Measurements from ENCODE around the gene PRODH2.
"Not testable (repeated sequence)": the region's sequence is repeated elsewhere in the genome, so short reads cannot be mapped to it uniquely, and the experiment has no call there.

PRODH2 gene

DNA sequence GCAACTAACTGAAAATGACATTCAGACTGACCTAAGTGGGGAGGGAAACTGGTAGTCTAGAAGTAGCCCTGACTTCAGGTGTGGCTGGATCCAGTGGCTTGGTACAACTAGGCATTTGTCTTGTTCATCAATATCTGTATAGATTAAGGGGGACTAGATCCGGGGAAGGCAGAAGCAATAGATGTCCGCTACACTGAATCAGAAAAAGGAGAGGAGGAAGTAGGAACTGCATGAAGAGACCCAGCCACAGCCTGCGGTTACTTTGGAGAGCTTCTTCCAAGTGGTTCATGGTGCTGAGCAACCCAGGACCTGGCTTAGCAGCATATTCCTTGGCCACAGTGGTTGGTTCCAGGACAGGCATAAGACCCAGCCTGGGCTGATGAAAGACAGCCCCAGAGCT, 9.9 kb upstream of the PRODH2 start:
- Mint-ChIP-seq H3K27me3 (peaks cover 33% of the 10 kb centered on the region), H3K4me3 (no peak overlapping the region), H3K36me3 (ENCODE audit: low read depth) (no peaks in the 10 kb centered on the region), H3K4me1 (peaks cover 2% of the 10 kb centered on the region), H3K27ac (no peak overlapping the region), H3K9me3 (no peaks in the 10 kb centered on the region)
- ATAC-seq (no peak), DNase-seq (no peak)

DNA sequence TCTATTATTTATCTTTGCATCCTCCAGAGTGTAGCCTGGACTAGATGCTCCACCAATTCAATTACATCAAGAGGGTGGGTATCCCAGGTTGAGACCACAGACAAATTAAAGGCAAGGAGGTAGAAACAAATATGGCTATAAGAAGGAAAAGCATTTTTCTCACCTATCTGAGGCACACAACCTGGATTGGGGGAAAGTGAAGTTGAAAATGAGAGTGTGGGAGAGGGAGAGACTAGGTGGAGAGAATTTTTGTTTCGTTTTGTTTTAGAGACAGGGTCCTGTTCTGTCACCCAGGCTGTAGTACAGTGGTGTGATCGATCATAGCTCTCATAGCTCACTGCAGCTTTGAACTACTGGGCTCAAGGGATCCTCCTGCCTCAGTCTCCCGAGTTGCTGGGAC, 5.8 kb upstream of the PRODH2 start:
- ATAC-seq: no peak
- Mint-ChIP-seq H3K27me3 (peaks cover 26% of the 10 kb centered on the region), H3K4me3 (no peak overlapping the region), H3K36me3 (ENCODE audit: low read depth) (no peaks in the 10 kb centered on the region), H3K4me1 (peaks cover 2% of the 10 kb centered on the region), H3K9me3 (no peaks in the 10 kb centered on the region), H3K27ac (no peak overlapping the region)
- DNase-seq: no peak

DNA sequence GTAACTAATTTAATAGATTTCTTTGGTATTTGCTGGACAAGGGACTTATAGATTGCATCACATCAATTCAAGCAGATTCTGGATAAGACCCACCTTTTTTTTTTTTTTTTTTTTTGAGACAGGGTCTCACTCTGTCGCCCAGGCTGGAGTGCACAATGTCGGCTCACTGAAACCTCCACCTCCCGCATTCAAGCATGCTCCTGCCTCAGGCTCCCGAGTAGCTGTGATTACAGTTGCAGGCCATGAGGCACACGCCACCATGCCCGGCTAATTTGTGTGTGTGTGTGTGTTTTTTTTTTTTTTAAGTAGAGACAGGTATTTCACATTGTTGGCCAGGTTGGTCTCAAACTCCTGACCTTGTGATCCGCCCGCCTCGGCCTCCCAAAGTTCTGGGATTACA, 4.2 kb upstream of the PRODH2 start:
- H3K27me3 Mint-ChIP-seq: peaks cover 27% of the 10 kb centered on the region
- H3K36me3 Mint-ChIP-seq (ENCODE audit: low read depth): no peaks in the 10 kb centered on the region
- ATAC-seq (no peak), DNase-seq (no peak)
- no peak overlapping the region for H3K27ac Mint-ChIP-seq
- no peaks in the 10 kb centered on the region for H3K9me3 Mint-ChIP-seq
- peaks cover 2% of the 10 kb centered on the region for H3K4me1 Mint-ChIP-seq
- no peak overlapping the region for H3K4me3 Mint-ChIP-seq

DNA sequence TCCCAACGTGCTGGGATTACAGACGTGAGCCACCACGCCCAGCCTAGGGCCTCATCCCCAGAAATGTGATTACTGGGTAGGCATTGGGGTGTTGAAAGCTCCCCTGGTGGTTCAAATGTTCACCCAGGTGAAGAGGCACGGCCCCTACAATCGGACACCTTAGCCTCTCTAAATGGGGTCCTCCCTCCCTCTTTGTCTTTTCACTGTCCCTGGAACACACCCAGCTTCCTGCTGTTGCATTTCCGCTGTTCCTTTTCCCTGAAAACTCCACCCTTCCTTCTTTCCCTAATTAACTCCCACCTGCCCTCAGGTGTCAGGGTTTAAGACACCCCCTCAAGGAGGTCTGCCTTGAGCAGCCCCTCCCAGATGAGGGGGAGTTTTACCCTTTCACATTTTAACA, 3.6 kb upstream of the PRODH2 start:
- no peak overlapping the region for H3K4me3 Mint-ChIP-seq
- no peak overlapping the region for H3K27ac Mint-ChIP-seq
- DNase-seq (no peak), ATAC-seq (no peak)
- no peaks in the 10 kb centered on the region for H3K36me3 Mint-ChIP-seq (ENCODE audit: low read depth)
- H3K27me3 Mint-ChIP-seq: peaks cover 33% of the 10 kb centered on the region
- H3K9me3 Mint-ChIP-seq: no peaks in the 10 kb centered on the region
- peaks cover 2% of the 10 kb centered on the region for H3K4me1 Mint-ChIP-seq

DNA sequence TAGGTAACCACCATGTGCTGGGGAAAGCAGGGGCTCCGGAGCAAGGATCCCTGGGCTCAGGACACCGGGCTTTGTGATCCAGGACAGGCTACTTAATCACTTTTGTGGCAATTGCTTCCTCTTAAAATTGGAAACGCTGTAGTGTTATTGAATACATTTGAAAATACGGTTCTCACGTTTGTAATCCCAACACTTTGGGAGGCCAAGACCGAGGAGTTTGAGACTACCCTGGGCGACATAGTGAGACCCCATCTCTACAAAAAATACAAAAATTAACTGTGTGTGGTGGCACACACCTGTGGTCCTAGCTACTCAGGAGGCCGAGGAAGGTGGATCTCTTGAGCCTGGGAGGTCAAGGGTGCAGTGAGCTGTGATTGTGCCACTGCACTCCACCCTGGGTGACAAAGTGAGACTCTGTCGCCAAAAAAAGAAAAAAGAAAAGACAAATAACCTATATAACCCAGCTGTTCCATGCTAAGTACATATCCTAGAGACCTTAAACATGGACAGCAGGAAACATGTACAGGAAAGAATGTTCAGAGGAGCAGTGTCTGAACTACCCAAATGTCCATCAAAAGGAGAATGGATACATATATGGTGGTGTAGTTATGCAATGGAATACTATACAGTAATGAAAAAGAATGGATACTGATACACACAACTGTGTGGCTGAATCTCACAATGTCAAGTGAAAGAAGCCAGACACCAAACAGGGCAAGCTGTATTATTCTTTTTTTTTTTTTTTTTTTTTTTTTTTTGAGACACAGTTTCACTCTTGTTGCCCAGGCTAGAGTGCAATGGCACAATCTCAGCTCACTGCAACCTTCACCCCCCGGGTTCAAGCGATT, 622 bp upstream of the PRODH2 start:
- H3K4me1 Mint-ChIP-seq: no peaks in the 10 kb centered on the region
- H3K4me3 Mint-ChIP-seq: no peak overlapping the region
- no peaks in the 10 kb centered on the region for H3K9me3 Mint-ChIP-seq
- ATAC-seq (no peak), DNase-seq (no peak)
- no peaks in the 10 kb centered on the region for H3K36me3 Mint-ChIP-seq (ENCODE audit: low read depth)
- no peak overlapping the region for H3K27ac Mint-ChIP-seq
- H3K27me3 Mint-ChIP-seq: peaks cover 30% of the 10 kb centered on the region

DNA sequence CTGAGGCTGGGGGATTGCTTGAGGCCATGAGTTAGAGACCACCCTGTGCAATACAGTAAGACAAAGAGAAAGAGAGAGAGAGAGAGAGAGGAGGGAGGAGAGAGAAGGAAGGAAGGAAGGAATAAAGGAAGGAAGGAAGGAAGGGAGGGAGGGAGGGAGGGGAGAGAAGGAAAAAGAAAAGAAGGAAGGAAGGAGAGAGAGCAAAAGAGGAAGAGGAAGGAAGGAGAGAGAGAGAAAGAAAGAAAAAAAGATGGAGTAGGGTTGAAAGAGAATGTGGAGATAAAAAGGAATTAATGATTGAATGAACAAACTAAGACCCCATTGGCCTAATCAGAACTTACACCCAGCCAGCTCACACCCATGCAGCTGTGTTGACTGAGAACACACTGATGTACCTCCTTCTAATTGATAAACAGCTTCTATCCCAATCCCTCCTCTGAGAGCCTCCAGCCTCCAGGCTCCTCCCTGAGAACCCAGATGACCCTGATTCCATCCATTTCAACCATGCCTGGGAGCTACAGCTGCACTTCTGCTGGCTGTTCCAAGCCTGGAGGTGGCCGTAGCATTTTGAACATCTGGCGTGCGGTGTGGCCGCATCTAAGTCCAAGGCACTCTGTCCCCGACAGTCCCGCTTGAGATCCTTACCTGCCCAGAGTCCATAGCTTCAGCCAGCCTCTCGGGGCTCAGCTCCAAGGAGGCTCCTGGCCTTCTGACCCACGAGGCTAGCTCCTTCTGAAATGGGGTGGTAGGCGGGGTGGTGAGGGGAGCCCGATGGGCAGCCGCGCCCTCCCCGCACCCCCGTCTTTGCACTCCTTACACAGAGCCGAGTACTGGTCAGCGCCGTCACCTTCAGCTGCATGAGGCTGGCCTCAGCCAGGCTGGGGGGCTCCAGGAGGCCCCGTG, 1.1 kb downstream of the PRODH2 start:
- ATAC-seq (no peak), DNase-seq (no peak)
- no peak overlapping the region for H3K4me3 Mint-ChIP-seq
- H3K36me3 Mint-ChIP-seq (ENCODE audit: low read depth): no peaks in the 10 kb centered on the region
- H3K9me3 Mint-ChIP-seq: no peaks in the 10 kb centered on the region
- H3K27ac Mint-ChIP-seq: no peak overlapping the region
- no peaks in the 10 kb centered on the region for H3K4me1 Mint-ChIP-seq
- peaks cover 26% of the 10 kb centered on the region for H3K27me3 Mint-ChIP-seq

DNA sequence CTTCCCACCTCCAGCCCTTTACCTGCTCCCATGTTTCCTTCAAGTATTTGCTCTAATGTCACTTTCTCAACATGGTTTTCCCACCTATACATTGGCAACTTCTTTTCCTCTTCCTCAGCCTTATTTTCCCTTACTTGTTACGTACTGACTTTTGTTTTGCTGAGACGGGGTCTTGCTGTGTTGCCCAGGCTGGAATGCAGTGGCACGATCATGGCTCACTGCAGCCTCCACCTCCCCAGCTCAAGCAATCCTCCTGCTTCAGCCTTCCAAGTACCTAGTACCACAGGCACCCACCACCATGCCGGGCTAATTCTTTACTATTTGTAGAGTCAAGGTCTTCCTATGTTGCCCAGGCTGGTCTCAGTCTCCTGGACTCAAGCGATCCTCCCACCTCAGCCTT, 5.0 kb downstream of the PRODH2 start:
- Mint-ChIP-seq H3K27ac (no peak overlapping the region), H3K4me1 (peaks cover 9% of the 10 kb centered on the region), H3K27me3 (peaks cover 15% of the 10 kb centered on the region), H3K4me3 (no peak overlapping the region), H3K36me3 (ENCODE audit: low read depth) (no peaks in the 10 kb centered on the region), H3K9me3 (no peaks in the 10 kb centered on the region)
- ATAC-seq: no peak
- no peak for DNase-seq

DNA sequence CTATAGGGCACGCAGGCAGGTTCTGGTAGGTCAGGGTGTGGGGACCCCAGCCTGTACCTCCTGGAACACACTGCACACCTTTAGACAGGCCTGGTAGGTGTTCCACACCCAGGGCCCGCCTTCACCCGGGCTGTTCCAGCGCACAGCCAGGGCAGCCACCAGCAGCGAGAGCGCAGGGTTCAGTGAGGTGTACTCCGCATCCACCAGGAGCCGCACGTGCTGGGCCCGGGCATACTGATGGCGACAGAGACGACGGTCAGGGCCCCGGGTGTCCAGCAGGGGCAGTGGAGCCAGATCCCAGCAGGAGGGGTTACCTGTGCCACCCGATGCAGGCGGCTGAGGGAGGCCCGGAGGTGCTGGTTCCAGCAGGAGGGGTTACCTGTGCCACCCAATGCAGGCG, 6.0 kb downstream of the PRODH2 start:
- H3K36me3 Mint-ChIP-seq (ENCODE audit: low read depth): no peaks in the 10 kb centered on the region

DNA sequence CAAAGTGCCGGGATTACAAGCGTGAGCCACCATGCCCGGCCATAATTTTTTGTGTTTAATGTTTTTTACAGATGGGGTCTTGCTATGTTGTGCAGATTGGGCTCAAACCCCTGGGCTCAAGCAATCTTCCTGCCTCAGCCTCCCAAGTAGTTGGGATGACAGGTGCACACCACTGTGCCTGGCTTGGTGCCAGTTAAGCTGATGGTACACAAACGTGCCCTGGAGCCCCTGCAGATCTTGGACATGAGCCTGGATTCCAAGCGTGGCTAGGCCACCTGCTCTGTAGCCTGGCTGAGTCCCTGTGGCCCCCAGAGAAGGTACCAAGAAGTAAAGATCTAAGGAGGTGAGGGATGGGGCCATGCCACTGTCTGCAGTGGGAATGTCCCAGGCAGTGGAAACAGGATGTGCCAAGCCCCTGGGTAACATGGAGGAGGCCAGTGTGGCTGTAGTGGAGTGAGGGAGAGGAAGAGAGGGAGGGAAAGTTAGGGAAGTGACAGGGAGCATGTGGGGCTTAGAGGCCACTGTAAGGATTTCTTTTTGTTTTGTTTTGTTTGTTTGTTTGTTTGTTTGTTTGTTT, 7.0 kb downstream of the PRODH2 start:
- Mint-ChIP-seq H3K4me3 (no peak overlapping the region), H3K9me3 (no peaks in the 10 kb centered on the region), H3K27me3 (peaks cover 11% of the 10 kb centered on the region), H3K36me3 (ENCODE audit: low read depth) (no peaks in the 10 kb centered on the region), H3K4me1 (peaks cover 9% of the 10 kb centered on the region), H3K27ac (no peak overlapping the region)
- DNase-seq (no peak), ATAC-seq (no peak)

More for the DNA sequence above, 6.0 kb downstream of the PRODH2 start:
- Mint-ChIP-seq H3K4me1 (peaks cover 9% of the 10 kb centered on the region), H3K27me3 (peaks cover 16% of the 10 kb centered on the region), H3K9me3 (no peaks in the 10 kb centered on the region), H3K27ac (no peak overlapping the region), H3K4me3 (no peak overlapping the region)
- DNase-seq (no peak), ATAC-seq (no peak)

DNA sequence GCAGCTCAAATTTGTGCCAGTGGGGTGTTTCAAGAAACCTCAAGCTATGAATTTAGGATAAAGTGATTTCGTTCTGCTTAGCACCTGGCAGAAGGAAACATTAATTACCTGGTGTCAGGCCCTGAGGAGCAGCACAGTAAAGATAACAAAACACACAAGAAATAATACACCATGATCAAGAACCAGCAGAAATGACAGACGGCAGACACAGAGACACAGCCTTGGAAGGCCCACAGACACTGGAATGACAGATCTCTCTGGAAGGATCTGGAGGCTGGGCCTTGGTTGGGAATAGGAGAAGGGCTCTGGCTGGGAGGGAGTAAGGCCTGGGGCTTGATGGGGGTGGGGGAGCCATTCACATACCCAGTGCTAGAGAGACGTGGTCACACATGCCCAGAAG, 10.8 kb downstream of the PRODH2 start:
- ATAC-seq (no peak), DNase-seq (no peak)
- Mint-ChIP-seq H3K4me3 (no peak overlapping the region), H3K27me3 (peaks cover 20% of the 10 kb centered on the region), H3K27ac (no peak overlapping the region), H3K36me3 (ENCODE audit: low read depth) (no peaks in the 10 kb centered on the region), H3K4me1 (peaks cover 9% of the 10 kb centered on the region), H3K9me3 (no peaks in the 10 kb centered on the region)

DNA sequence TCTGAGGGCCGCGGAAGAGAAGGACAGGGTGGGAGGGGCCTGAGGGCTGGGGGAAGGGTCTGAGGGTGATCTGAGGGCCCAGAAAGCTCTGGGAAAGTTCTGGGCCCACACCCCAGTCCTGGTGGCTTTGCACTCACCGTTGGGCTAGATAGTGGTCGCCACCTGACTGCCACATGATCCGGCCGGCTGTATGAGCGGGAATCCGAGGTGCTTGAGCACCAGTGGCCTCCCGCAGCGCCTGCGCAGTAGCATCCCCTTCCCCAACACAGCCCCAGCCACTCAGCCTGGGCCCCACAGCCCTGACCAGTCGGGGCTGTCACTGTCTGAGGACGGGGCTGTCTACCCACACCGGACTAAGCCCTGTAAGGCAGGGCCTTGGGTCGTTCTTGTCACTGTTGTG, 15.0 kb downstream of the PRODH2 start:
- peak; percentile 20 for DNase-seq
- no peaks in the 10 kb centered on the region for H3K9me3 Mint-ChIP-seq
- H3K27me3 Mint-ChIP-seq: peaks cover 38% of the 10 kb centered on the region
- no peaks in the 10 kb centered on the region for H3K36me3 Mint-ChIP-seq (ENCODE audit: low read depth)
- no peak overlapping the region for H3K27ac Mint-ChIP-seq
- ATAC-seq: no peak
- H3K4me1 Mint-ChIP-seq: no peaks in the 10 kb centered on the region
- no peak overlapping the region for H3K4me3 Mint-ChIP-seq

DNA sequence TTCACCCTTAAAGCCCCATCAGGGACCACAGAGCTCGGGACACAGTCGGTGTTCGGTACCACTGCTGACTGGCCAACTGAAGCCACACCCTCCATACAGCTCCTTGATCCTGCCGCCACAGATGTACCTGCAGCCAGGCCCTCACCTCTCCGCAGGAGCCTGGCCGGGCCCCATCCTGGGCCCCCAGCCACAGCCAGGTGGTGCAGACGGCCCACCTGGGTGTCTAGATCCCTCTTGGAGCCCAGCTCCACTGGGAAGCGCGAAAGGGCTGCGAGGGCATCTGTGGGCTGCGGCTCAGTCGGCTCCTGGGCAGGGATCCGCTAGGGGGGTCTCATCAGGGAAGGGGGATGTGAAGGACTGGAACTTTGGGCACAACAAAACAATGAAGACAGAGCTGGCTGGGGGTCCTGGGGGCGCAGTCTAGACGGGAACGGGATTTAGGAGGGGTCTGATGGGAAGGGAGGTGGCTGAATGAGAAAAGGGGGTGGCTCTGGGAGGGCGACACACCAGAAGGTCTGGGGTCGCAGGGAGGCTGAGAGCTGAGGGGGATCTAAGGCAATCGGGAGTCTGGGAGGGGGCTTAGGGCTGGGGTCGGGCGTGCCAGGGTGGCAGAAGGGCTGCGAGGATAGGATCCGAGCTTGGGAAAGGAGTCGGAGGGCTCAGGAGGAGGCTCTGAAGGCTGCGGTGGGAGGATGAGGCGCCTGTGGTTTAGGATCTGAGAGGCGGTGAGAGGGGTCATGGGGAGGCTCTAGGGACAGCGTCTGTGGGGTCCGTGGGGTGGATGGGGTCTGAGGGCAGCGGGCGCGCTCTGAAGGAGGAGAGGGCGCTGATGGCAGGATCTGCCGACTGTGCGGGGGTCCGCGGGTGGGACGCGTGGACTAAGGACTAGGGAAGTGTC, 15.8 kb downstream of the PRODH2 start:
- no peak for ATAC-seq

DNA sequence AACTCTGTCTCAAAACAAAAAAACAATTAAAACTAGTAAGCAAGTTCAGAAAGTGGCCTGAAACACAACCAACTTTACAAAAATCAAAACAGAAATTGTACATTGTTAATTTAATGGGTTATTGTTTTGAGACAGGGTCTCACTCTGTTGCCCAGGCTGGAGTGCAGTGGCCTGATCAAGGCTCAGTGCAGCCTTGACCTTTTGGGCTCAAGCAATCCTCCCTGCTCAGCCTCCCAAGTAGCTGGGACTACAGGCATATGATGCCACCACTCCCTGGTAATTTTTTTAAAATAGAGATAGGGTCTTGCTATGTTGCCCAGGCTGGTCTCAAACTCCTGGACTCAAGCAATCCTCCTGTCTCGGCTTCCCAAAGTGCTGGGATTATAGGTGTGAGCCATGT, 17.1 kb downstream of the PRODH2 start:
- H3K9me3 Mint-ChIP-seq; H3K36me3 Mint-ChIP-seq (ENCODE audit: low read depth); ATAC-seq; H3K4me3 Mint-ChIP-seq; H3K27ac Mint-ChIP-seq; DNase-seq; H3K4me1 Mint-ChIP-seq: not testable (repeated sequence)
- H3K27me3 Mint-ChIP-seq: peaks cover 34% of the 10 kb centered on the region

More for the DNA sequence above, 15.8 kb downstream of the PRODH2 start:
- no peak overlapping the region for H3K27ac Mint-ChIP-seq
- DNase-seq: no peak
- peaks cover 34% of the 10 kb centered on the region for H3K27me3 Mint-ChIP-seq
- H3K9me3 Mint-ChIP-seq: no peaks in the 10 kb centered on the region
- H3K36me3 Mint-ChIP-seq (ENCODE audit: low read depth): no peaks in the 10 kb centered on the region
- H3K4me1 Mint-ChIP-seq: no peaks in the 10 kb centered on the region
- H3K4me3 Mint-ChIP-seq: no peak overlapping the region

All from activated naive CD8-positive, alpha-beta T cell treated with anti-CD3 and anti-CD28 coated beads, Interleukin-2, amount 50 U/mL, for 24 hours (primary cell).